Hematopoietic multipotent progenitor cell treated with erythropoietin and hydrocortisone succinate and interleukin-3 and kit ligand, for 15 days (in vitro differentiated cells): ENCODE measurements around the gene RNF168.
"Not testable (repeated sequence)": the region's sequence is repeated elsewhere in the genome, so short reads cannot be mapped to it uniquely, and the experiment has no call there.

Experiments used
- DNase-seq: peaks from one replicate; pipeline ENCODE4 v3.0.0-alpha.2; 2015; ENCODE audit warnings: low spot score

RNF168 gene

DNA sequence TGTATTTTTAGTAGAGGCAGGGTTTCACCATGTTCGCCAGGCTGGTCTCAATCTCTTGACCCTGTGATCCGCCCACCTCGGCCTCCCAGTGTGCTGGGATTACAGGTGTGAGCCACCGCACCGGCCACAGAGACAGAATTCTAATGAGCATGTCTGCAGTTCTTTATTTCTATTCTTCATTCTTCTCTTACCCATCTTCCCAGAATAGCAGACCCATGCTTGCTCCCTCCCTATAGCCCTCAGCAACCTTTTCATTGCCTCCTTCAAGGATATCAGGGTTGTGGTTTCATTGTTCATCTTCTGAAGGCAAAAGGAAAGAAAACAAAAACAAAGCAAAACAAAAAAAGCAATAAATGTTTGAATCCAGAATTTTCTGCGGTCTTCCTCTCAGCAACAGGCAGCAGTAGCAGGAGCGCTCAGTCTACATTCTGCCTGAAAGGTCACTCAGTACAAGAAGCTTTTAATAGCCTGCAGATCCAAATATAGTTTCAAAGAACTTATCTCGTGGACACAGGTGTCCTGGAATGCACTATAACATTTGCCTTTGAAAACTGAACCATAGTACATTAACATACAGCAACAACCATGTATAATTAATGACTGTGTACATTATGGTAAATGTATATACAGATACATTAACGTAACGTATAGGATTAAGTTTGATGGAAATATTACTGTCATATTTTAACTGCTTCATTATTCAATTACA is 11.5 kb upstream of the RNF168 start, which contains the start of gene SMCO1:
Gene SMCO1 (minus strand): TSS at position 434 of the 709 bp plus-strand sequence. CDS start 137 bp downstream, at position 297.
- DNase-seq, result no peak

DNA sequence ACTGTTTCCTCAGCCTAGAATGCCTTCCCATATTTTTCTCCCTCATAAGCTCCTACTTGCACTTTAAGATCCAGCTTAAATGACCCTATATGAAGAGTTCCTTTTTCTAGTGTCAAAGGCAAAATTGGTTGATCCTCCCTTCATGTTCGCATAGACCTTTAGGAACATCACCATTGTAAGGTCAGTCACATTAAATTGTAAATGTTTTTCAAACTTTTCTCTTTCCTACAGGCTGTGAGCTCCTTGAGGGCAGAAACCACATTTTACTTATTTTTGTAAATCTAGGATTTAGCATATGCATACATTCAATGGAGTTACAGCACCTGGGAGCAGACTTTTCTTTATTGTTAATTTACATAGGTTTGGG is 10.8 kb upstream of the RNF168 start:
- no peak for DNase-seq

DNA sequence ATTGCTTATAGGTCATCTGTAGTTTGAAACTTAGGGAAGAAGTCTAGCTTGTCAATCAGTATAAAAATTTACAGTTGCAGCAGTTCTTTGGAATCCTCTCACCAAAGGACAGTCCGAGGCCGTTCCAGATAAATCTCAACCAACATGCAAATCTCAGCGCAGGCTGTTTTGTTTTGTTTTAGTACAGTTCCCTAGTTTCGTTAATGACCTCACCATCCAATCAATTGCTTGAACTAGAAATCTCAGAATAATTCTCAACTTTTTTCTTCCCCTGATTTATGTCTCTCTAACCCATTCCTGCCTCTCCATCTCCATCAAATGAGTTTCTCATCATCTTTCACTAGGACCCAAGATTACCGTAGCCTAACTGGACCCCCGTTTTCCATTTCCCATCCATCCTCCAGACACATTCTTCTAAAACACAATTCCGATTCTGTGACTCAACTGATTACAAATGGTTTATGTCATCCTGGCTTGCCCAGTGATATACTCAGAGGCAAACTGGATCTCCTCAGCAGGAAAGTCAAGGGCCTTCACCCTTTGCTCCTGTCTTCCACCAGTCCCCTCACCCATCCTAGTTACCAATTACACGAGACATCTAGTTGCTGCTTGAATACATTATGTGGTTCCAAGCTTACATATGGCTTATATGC is 10.3 kb upstream of the RNF168 start:
- no peak for DNase-seq

DNA sequence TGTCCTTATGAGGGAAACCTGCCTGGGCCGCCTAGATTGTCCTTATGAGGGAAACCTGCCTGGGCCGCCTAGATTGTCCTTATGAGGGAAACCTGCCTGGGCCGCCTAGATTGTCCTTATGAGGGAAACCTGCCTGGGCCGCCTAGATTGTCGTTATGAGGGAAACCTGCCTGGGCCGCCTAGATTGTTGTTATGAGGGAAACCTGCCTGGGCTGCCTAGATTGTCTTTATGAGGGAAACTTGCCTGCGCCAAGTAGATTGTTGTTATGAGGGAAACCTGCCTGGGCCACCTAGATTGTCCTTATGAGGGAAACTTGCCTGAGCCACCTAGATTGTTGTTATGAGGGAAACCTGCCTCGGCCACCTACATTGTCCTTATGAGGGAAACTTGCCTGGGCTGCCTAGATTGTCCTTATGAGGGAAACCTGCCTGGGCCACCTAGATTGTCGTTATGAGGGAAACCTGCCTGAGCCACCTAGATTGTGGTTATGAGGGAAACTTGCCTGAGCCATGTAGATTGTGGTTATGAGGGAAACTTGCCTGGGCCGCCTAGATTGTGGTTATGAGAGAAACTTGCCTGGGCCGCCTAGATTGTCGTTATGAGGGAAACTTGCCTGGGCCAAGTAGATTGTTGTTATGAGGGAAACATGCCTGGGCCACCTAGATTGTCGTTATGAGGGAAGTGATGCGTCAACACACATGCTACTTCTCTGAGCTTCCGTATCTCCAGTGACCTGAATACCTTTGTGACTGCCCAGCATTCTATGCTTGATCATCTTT is 8.3 kb upstream of the RNF168 start:
- DNase-seq, result not testable (repeated sequence)

DNA sequence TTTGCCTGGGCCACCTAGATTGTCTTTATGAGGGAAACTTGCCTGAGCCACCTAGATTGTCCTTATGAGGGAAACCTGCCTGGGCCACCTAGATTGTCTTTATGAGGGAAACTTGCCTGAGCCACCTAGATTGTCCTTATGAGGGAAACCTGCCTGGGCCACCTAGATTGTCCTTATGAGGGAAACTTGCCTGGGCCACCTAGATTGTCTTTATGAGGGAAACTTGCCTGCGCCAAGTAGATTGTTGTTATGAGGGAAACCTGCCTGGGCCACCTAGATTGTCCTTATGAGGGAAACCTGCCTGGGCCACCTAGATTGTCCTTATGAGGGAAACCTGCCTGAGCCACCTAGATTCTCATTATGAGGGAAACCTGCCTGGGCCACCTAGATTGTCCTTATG is 7.5 kb upstream of the RNF168 start:
- not testable (repeated sequence) for DNase-seq

DNA sequence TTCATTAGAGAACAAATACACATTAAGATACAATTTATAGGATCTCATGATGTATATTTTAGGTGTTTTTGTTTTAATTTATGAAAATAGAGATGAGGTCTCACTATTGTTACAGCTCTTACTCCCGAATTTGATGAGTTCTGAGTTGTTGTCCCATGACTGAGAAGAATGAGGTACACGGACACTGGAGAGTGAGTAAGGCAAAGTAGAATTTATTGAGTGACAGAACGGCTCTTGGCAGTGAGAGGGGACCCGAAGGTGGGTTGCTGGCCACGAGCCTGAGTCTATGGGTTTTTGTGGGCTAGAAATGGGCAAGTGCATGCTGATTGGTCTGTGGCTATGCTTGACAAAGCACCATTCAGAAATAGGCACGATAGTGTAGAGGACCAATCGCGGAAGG is 3.1 kb upstream of the RNF168 start:
- DNase-seq, result no peak

DNA sequence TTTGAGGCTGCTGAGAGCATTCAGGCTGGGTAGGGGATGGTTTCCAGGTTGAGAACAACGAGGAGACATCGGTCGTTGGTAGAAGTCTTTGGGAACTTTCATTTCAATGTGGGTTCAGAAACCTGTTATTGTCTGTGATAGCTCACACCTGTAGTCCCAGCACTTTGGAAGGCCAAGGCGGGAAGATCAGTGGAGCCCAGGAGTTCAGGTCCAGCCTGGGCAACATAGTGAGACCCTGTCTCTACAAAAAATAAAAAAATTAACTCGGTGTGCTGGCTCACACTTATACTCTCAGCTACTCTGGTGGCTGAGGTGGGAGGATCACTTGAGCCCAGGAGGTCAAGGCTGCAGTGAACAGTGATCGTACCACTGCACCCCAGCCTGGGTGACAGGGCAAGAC is 988 bp upstream of the RNF168 start:
- DNase-seq, result no peak

DNA sequence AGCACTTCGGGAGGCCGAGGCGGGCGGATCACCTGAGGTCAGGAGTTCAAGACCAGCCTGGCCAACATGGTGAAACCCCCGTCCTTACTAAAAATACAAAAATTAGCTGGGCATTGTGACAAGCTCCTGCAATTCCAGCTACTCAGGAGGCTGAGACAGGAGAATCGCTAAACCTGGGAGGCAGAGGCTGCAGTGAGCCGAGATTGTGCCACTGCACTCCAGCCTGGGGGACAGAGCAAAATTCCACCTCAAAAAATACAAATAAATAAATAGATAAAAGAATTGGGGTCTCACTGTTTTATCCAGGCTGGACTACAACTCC is 470 bp upstream of the RNF168 start:
- not testable (repeated sequence) for DNase-seq

DNA sequence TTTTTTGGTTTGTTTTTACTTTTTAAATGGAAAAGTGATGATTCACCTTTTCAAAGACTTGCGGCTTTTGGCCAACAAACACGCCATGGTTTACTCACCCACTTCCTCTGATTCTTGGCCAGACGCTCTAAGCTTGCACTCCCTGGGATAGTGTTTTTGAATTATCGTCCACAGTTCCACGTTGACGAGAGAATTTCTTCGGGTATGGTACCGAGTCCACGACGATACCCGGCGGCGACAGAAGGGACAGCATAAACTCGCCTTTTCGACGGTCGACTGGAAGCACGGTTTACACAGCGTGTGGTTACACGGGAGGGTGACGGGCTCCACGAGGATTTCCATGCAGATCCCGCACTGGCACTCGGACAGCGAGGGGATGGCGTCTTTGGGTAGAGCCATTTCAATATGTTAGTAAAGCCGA is 783 bp downstream of the RNF168 start:
- DNase-seq, result peak; percentile 46

DNA sequence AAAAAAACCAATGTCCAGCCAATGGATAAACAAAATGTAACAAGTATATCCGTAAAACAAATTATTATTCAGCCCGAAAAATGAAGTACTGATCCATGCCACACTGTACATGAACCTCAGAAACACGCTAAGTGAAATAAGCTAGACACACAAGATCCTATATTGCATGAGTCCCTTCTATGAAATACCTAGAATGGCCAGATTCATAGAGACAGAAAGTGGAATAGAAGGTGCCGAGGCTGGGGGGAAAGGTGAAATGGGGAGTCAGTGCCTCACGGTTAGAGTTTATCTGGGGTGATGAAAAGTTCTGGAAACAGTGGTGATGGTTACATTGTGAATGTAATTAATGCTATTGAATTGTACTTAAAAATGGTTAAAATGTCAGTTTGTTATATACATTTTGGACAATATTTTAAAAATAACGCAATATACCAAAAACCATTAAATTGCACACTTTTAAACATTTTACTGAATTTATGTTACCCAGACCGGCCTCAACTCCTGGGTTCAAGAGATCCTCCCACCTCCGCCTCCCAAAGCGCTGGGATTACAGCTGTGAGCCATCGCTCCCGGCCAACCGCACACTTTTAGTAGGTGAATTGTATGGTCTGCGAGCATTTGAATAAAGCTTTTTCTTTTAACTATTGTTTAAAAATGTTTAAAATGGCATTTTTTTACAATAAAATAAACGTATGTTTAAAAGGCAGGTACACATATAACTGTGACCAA is 2.1 kb downstream of the RNF168 start:
- no peak for DNase-seq

DNA sequence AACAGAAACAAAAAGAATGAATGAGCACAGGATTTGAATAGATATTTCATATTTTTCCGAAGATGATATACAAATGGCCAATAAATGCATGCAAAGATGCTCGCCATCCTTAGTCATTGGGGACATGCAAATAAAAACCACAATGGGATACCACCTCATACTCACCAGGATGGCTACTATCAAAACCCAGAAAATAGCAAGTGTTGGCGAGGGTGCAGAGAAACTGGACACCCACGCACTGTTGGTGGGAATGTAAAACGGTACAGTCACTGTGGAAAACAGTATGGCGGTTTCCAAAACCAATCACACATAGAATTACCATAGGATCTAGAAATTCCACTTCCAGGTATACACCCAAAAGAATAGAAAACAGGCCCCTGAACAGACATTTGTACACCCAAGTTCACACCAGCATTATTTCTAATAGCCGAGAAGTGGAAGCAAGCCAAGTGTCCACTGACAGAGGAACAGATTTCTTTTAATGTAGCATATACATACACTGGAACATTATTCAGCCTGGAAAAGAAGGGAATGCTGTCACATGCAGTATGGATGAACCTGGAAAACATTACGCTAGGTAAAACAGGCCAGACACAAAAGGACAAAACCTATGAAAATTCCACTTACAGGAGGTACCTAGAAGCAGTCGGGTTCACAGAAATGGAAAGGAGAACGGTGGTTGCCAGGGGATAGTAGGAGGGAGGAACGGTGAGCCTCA is 3.6 kb downstream of the RNF168 start:
- no peak for DNase-seq

DNA sequence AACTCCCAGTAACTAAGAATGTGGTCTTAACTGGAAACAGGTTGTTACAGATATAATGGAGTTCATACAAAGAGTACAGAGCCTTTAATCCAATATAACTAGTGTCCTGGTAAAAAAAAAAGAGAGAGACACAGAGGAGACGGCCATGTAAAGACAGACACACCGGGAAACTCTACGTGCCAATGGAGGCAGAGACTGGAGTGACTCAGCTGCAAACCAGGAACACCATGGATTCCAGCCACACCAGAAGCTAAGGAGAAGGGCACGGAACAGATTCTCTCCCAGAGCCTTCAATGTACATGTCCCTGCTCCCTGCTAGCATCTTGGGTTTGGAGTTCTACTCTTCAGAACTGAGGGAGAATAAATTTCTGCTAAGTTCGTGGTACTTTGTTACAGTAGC is 4.5 kb downstream of the RNF168 start:
- DNase-seq, result no peak

DNA sequence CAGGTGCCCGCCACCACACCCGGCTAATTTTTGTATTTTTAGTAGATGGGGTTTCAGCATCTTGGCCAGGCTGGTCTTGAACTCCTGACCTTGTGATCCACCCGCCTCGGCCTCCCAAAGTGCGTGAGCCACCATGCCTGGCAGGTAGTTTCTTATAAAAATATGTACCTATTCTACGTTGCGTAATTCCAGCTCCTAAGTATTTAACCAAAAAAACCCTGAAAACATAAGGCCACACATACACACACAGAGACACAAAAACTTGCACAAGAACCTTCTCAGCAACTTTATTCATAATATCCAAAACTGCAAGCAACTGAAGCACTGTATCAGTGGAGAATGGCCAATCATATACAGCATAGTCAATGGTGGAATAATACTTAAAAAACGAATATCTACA is 5.3 kb downstream of the RNF168 start:
- DNase-seq, result no peak

DNA sequence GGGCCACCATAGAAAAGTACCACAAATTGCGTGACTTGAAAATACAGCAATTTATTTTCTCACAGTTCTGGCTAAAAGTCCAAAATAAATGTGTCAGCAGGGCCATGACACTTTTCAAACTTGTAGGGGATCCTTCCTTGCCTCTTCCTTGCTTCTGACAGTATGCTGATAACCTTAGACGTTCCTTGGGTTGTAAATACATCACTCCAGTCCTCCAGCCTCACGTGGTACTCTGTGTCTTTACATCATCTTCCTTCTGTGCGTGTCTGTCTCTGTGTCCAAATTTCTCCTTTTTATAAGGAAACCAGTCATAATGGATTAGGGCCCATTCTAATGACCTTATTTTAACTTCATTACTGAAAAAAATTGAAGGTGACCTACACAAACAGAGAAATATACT is 7.4 kb downstream of the RNF168 start:
- no peak for DNase-seq

DNA sequence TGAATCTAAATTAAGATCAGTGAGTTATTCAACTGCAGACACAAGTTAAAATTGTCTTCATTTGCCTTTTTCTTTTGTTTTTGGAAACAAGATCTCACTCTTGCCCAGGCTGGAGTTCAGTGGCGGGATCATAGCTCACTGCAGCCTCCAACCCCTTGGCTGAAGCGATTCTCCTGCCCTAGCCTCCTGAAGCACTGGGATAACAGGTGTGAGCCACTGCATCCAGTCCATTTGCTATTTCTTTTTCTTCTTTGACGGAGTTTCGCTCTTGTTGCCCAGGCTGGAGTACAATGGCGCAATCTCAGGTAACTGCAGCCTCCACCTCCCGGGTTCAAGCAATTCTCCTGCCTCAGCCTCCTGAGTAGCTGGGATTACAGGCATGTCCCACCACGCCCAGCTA is 10.3 kb downstream of the RNF168 start:
- no peak for DNase-seq

DNA sequence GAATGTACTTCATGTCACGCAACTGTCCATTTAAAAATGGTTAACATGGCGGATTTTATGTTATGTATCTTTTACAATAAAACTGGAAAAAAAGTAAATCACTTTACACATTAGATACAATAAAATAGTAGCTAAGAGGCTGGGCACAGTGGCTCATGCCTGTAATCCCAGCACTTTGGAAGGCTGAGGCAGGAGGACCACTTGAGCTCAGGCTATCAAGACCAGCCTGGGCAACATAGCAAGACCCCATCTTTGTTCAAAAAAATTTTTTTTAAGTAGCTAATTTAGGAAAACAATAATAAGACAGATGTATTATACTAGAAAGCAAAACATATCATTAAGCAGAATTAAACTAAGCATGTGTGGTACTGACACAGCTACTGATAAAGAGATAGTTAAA is 11.5 kb downstream of the RNF168 start:
- no peak for DNase-seq

DNA sequence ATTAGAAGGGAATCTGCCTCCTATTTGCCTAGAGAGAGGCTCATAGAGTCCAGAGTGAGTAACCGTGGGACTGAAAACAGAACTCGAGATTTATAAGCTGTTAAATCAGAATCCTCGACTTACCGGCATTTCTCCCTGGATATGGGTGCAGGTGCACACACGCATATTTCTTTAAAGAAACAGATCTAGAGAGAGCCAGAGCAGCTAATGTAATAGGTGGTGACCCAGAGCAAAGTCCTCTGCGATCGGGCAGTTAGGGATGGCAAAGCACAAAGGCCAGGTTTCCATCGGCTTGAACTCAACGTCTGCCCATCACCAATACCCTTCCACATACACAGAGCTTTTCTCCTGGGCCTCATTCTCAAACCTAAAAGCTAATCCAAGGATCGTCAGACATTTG is 13.8 kb downstream of the RNF168 start:
- DNase-seq, result no peak

DNA sequence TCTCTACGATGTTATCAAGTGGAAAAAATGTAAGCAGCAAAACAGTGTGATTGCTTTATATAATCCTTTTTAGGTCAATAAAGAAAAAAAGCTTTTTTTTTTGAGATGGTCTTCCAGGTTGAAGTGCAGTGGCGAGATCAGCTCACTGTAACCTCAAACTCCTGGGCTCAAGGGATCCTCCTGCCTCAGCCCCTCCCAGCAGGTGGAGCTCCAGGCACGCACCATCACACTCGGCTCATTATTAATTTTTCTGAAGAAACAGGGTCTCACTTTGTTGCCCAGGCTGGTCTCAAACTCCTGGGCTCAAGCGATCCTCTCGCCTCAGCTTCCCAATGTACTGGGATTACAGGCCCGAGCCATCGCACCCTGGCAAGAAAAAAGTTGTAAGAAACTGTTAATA is 17.3 kb downstream of the RNF168 start:
- DNase-seq, result no peak

DNA sequence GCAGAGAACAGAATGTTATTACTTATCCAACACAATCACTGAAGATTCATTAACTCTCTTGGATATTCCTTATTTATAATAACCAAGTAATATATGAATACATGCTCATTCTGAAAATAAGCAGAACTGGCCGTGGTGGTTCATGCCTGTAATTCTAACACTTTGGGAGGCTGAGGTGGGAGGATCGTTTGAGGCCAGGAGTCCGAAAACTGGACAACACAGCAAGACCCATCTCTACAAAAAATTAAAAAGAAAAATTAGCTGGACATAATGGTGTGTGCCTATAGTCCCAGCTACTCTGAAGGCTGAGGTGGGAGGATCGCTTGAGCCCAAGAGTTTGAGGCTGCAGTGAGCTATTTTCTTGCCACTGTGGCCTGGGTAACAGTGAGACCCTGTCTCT is 25.9 kb downstream of the RNF168 start:
- no peak for DNase-seq

DNA sequence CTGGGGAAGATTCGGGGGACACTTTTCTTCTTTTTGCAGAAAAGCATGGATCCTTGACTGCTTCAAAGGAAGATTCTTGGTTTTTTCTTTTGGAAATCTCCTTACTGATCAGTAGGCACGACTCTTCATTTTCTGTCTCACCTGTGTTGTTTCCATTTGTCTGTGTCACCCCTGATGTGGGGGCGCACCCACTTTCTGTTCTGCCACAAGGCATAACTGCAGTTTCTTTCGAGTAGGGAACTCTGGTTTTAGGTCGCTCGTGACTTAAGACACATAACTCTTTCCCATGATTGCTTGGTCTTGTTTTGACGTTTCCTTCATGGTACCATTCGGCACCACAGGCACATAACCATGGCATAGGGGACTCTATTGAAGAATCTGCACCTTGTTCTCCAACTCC is 31.3 kb downstream of the RNF168 start:
- no peak for DNase-seq

DNA sequence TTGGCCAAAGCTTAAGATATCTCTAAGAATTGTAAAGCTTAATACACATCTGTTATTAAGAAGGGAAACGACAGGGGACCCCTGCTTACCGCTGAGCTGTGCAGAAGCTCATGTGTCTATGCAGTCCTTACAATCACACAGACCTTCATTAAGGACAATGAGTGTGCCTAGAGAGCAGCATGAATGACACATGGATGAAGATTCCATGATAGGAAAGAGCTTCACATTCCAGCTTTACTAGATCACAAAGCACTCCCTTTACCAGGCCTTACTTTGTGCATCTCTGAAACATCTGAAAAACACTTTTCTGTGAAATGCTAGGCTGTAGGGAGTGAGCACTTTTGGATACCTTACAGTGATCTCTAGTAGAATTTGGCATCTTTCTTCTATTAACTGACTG is 32.0 kb downstream of the RNF168 start:
- DNase-seq, result no peak

DNA sequence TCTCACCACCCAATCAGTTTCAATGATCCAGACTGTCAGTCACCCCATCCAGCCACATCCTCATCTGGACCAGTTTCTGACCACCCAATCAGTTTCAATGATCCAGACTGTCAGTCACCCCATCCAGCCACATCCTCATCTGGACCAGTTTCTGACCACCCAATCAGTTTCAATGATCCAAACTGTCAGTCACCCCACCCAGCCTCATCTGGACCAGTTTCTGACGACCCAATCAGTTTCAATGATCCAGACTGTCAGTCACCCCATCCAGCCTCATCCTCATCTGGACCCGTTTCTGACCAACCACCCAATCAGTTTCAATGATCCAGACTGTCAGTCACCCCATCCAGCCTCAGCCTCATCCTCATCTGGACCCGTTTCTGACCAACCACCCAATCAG is 33.4 kb downstream of the RNF168 start:
- not testable (repeated sequence) for DNase-seq
